ENCODE data around the gene CDKN1A. TPM values are rescaled to one million over a fixed set of nuclear protein-coding genes. Genes with fewer than 3 reads are reported as not detected.

The CDKN1A gene
- total and polyA plus RNA-seq, 9 of the 15 experiments (the other 6 are each of a cell fraction or from before 2014, with no cell fraction given) = 0.25 to 8.1 (median 5.1) TPM

DNA sequence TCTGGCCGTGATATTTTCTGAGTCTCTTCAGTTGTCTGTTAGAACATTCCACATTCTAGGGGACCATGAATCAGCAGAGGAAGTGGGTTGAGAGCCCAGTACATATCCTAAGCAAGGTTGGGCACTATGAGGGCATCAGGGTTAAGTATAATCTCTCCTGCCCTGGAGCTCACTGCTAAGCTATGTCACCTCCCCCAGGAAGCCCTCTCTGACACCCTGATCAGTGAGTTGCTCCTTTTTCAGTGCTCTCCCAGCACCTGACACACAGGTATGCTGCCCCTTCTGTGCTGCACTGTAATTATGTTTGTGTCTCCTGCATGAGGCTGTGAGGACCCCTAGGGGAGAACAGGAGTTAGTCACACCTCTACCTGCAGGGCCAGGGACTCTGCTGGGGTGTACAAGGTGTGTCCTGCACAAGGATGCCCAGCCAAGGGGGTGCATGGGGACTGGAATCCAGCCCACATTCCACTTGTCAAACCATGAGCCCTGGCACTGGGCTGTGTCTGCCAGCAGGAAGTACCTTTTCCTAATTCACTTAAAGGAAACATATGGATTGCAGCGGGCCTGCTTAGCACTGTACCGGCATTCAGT, 23.0 kb downstream of the CDKN1A start:
- no peak overlapping the region for H3K27ac ChIP-seq (ENCODE audit: extremely low read depth, low read depth, low read length)
- FAIRE-seq (peak; percentile 67), DNase-seq (ENCODE audit: extremely low read depth in 1 of 4, low spot score in 3 of 4) (peak in 1 of 4 experiments; percentile 37), ATAC-seq (peak; percentile 86)
- no peak overlapping the region for H3K4me2 ChIP-seq (ENCODE audit: insufficient read depth, low read length)
- CTCF ChIA-PET (ENCODE audit: low intra/inter-chr PET ratio) = interaction anchor here (0.6 kb wide), 1 partner anchor 86 kb away, joined by 3 read pairs; no protein-coding TSS in a partner anchor
- peaks cover 6% of the 10 kb centered on the region; the same call in 1 of the 2 replicates for H4K20me1 ChIP-seq (replicated peaks; ENCODE audit: control insufficient read depth, insufficient read depth, low read length)
- peaks cover 3% of the 10 kb centered on the region for H3K9me1 ChIP-seq (ENCODE audit: control insufficient read depth, insufficient read depth, low read length)
- no peak overlapping the region for H3K9ac ChIP-seq (ENCODE audit: insufficient read depth in 1 of 2, low read depth in 2 of 2, low read length in 2 of 2)
- no peaks in the 10 kb centered on the region for H3K79me2 ChIP-seq (ENCODE audit: control insufficient read depth, insufficient read depth, low read length)
- intact Hi-C loops (cut with micrococcal nuclease) = loop anchor here (5.0 kb wide), 1 partner anchor 84 kb away; no protein-coding TSS in a partner anchor
- no peaks in the 10 kb centered on the region for H3K36me3 ChIP-seq (ENCODE audit: control insufficient read depth, insufficient read depth, low read length)
- no peaks in the 10 kb centered on the region for H3K9me3 ChIP-seq (replicated peaks; ENCODE audit: control insufficient read depth, insufficient read depth, low read depth, low read length)
- peaks cover 33 to 67% of the 10 kb centered on the region in 2 experiments for H3K27me3 ChIP-seq (ENCODE audit: control insufficient read depth in 2 of 2, insufficient read depth in 2 of 2, low read length in 2 of 2)
- no TSS peak for BruUV-seq (replicated peaks)
- peaks cover 0 to 5% of the 10 kb centered on the region in 2 experiments; a peak in 2 of 5 replicates for H3K4me1 ChIP-seq (replicated peaks in 1 of 2; ENCODE audit: control insufficient read depth in 2 of 2, insufficient read depth in 2 of 2, low read length in 2 of 2)
- H3K4me3 ChIP-seq = no peak overlapping the region
- in situ Hi-C loops (cut with MboI) = no loop called here
- 50% methylated on average over 3 of the region's 3 CpGs for WGBS (ENCODE audit: insufficient coverage, low coverage, missing lambda C conversion rate)
- POLR2A ChIA-PET = interaction anchor here (0.9 kb wide), 1 partner anchor 8 kb away, joined by 3 read pairs; no protein-coding TSS in a partner anchor
- no peak overlapping the region for H2AFZ ChIP-seq (ENCODE audit: low read depth, low read length)
- TF ChIP-seq, protein P1, sequence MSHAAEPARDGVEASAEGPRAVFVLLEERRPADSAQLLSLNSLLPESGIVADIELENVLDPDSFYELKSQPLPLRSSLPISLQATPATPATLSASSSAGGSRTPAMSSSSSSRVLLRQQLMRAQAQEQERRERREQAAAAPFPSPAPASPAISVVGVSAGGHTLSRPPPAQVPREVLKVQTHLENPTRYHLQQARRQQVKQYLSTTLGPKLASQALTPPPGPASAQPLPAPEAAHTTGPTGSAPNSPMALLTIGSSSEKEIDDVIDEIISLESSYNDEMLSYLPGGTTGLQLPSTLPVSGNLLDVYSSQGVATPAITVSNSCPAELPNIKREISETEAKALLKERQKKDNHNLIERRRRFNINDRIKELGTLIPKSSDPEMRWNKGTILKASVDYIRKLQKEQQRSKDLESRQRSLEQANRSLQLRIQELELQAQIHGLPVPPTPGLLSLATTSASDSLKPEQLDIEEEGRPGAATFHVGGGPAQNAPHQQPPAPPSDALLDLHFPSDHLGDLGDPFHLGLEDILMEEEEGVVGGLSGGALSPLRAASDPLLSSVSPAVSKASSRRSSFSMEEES (CRISPR knock-in tag; IDR thresholded peaks at IDR 0.05) = no peak
- TF ChIP-seq, protein P2, sequence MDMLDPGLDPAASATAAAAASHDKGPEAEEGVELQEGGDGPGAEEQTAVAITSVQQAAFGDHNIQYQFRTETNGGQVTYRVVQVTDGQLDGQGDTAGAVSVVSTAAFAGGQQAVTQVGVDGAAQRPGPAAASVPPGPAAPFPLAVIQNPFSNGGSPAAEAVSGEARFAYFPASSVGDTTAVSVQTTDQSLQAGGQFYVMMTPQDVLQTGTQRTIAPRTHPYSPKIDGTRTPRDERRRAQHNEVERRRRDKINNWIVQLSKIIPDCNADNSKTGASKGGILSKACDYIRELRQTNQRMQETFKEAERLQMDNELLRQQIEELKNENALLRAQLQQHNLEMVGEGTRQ (CRISPR knock-in tag; IDR thresholded peaks at IDR 0.05) = no peak
- TF ChIP-seq CAMTA2 (CRISPR knock-in tag; conservative IDR thresholded peaks at IDR 0.05) (no peak), RFX5 (IDR thresholded peaks at IDR 0.05; ENCODE audit: low read depth, low read length) (no peak), ZNF174 (CRISPR knock-in tag; IDR thresholded peaks at IDR 0.05) (no peak), MED1 (CRISPR knock-in tag; IDR thresholded peaks at IDR 0.05; ENCODE audit: borderline replicate concordance) (no peak), LEF1 (IDR thresholded peaks at IDR 0.05) (no peak), ZNF699 (CRISPR knock-in tag; IDR thresholded peaks at IDR 0.05; ENCODE audit: insufficient replicate concordance) (no peak), FOXK1 (CRISPR knock-in tag; IDR thresholded peaks at IDR 0.05; ENCODE audit: borderline replicate concordance) (no peak), STAT5A (IDR thresholded peaks at IDR 0.05; ENCODE audit: borderline replicate concordance, low read length) (no peak), E2F3 (CRISPR knock-in tag; IDR thresholded peaks at IDR 0.05) (peak; percentile 67; the same call in 1 of the 2 replicates), ZFP36 (IDR thresholded peaks at IDR 0.05; ENCODE audit: low read depth, low read length, partially characterized antibody) (peak; percentile 91), ZNF830 (CRISPR knock-in tag; IDR thresholded peaks at IDR 0.05) (no peak), CXXC5 (CRISPR knock-in tag; IDR thresholded peaks at IDR 0.05) (no peak)
- TF ChIP-seq, protein P3, sequence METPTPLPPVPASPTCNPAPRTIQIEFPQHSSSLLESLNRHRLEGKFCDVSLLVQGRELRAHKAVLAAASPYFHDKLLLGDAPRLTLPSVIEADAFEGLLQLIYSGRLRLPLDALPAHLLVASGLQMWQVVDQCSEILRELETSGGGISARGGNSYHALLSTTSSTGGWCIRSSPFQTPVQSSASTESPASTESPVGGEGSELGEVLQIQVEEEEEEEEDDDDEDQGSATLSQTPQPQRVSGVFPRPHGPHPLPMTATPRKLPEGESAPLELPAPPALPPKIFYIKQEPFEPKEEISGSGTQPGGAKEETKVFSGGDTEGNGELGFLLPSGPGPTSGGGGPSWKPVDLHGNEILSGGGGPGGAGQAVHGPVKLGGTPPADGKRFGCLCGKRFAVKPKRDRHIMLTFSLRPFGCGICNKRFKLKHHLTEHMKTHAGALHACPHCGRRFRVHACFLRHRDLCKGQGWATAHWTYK (CRISPR knock-in tag; IDR thresholded peaks at IDR 0.05) = no peak
- TF ChIP-seq, protein P4, sequence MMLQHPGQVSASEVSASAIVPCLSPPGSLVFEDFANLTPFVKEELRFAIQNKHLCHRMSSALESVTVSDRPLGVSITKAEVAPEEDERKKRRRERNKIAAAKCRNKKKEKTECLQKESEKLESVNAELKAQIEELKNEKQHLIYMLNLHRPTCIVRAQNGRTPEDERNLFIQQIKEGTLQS (IDR thresholded peaks at IDR 0.05) = no peak
- TF ChIP-seq, protein P4 (CRISPR knock-in tag; conservative IDR thresholded peaks at IDR 0.05) = no peak

Data from K562 (cell line).